HCT116 (cell line): ENCODE data around the gene KLF3. TPM values are rescaled to one million over a fixed set of nuclear protein-coding genes. Genes with fewer than 3 reads are reported as not detected.

Experiments
- ATAC-seq: fragments of 200-7000 bp; cut with Tn5 transposase; 2 replicates; pipeline ENCODE4 v1.9.1; 2020; ENCODE audit warnings: mild to moderate bottlenecking, moderate library complexity
- BruUV-seq: library from RNA; stranded (reverse); fragments of 400-500 nt; replicated peaks from 2 replicates; lab custom pipeline; 2021; lab: Mats Ljungman, UMichigan
- CTCF ChIA-PET: fragments of 300-600 bp; sonication (Branson Sonifier 250); formaldehyde crosslinking; loops from one replicate; lab custom pipeline; 2021; ENCODE audit warnings: antibody characterized with exemption; lab: Charles Lee
- POLR2A ChIA-PET: fragments of 300-600, 350-600 bp; sonication (Branson Sonifier 250); formaldehyde crosslinking; loops from one replicate; lab custom pipeline; 2021; ENCODE audit warnings: antibody characterized with exemption; lab: Charles Lee
- RAD21 ChIA-PET, 2 experiments: fragments of 300-600 bp; sonication (Branson Sonifier 250); formaldehyde crosslinking; loops; one replicate each; lab custom pipeline; 2023; ENCODE audit warnings: low total read pairs in 2 of 2; ENCODE audit not compliant: uncharacterized antibody in 2 of 2, unreplicated experiment in 2 of 2, low non-redundant PET in 1 of 2; lab: Charles Lee
- DNase-seq: peaks from one replicate; pipeline ENCODE4 v3.0.0-alpha.2; 2010; ENCODE audit warnings: low read depth, low spot score
- H2AFZ ChIP-seq: fragments of 200-600 bp; shearing (Covaris generic), sonication (generic); 2 replicates; pipeline ENCODE4 v1.6.1; 2017; ENCODE audit warnings: low read depth, mixed run types, mixed read lengths, antibody characterized with exemption, low read length; ENCODE audit not compliant: poor library complexity, severe bottlenecking
- H3K27ac ChIP-seq: 2 replicates; pipeline ENCODE4 v1.5.1; 2012; ENCODE audit warnings: low read depth, low read length
- H3K27me3 ChIP-seq: fragments of 200-600 bp; sonication (generic); 2 replicates; pipeline ENCODE4 v1.6.1; 2016; ENCODE audit warnings: mixed run types, low read length, mixed read lengths; ENCODE audit not compliant: insufficient read depth
- H3K36me3 ChIP-seq, 2 experiments: fragments of 200-500 bp in 1 of 2; fragments of 200-600 bp in 1 of 2; sonication (Bioruptor generic) in 1 of 2; sonication (generic) in 1 of 2; 2 replicates each; pipeline versions ENCODE4 v1.5.1 to v1.6.1; 2014 to 2016; ENCODE audit warnings: low read length in 2 of 2, inconsistent platforms in 1 of 2, mixed read lengths in 1 of 2, mixed run types in 1 of 2; ENCODE audit not compliant: insufficient read depth in 2 of 2, control insufficient read depth in 1 of 2
- H3K4me1 ChIP-seq, 2 experiments: fragments of 200-600 bp in 1 of 2; sonication (generic) in 1 of 2; 2 replicates each; pipeline versions ENCODE4 v1.5.1 to v1.6.1; 2012 to 2017; ENCODE audit warnings: low read length in 2 of 2, inconsistent platforms in 1 of 2, mild to moderate bottlenecking in 1 of 2, mixed read lengths in 1 of 2, mixed run types in 1 of 2, moderate library complexity in 1 of 2; ENCODE audit not compliant: insufficient read depth in 2 of 2, control insufficient read depth in 1 of 2
- H3K4me2 ChIP-seq: fragments of 200-600 bp; sonication (generic); 2 replicates; pipeline ENCODE4 v1.6.1; 2017; ENCODE audit warnings: mixed run types, low read length, mixed read lengths
- H3K4me3 ChIP-seq, 2 experiments: fragments of 200-600 bp in 1 of 2; sonication (generic) in 1 of 2; replicated peaks in 1 of 2; 2 replicates each; pipeline ENCODE4 v1.5.1; 2011 to 2016; ENCODE audit warnings: low read length in 2 of 2, control low read depth in 1 of 2, low read depth in 1 of 2, mild to moderate bottlenecking in 1 of 2, mixed read lengths in 1 of 2, mixed run types in 1 of 2
- H3K79me2 ChIP-seq: fragments of 200-600 bp; sonication (generic); 2 replicates; pipeline ENCODE4 v1.6.1; 2017; ENCODE audit warnings: mild to moderate bottlenecking, mixed run types, low read length, moderate library complexity, mixed read lengths; ENCODE audit not compliant: insufficient read depth
- H3K9ac ChIP-seq: fragments of 200-600 bp; sonication (generic); 2 replicates; pipeline ENCODE4 v1.6.1; 2016; ENCODE audit warnings: low read length, mixed read lengths
- H3K9me2 ChIP-seq: fragments of 200-600 bp; sonication (generic), shearing (Covaris generic); 2 replicates; pipeline ENCODE4 v1.6.1; 2017; ENCODE audit warnings: mixed run types, mild to moderate bottlenecking, moderate library complexity; ENCODE audit not compliant: insufficient read depth
- H3K9me3 ChIP-seq, 2 experiments: fragments of 200-500 bp in 1 of 2; fragments of 200-600 bp in 1 of 2; sonication (Bioruptor generic) in 1 of 2; sonication (generic) in 1 of 2; 2 replicates each; pipeline ENCODE4 v1.6.1; 2014 to 2017; ENCODE audit warnings: low read length in 2 of 2, mixed read lengths in 2 of 2, inconsistent platforms in 1 of 2, low read depth in 1 of 2, mild to moderate bottlenecking in 1 of 2, mixed run types in 1 of 2, moderate library complexity in 1 of 2; ENCODE audit not compliant: control insufficient read depth in 1 of 2, insufficient read depth in 1 of 2
- H4K20me1 ChIP-seq: fragments of 200-600 bp; sonication (generic), shearing (Covaris generic); 2 replicates; pipeline ENCODE4 v1.6.1; 2017; ENCODE audit warnings: mixed run types, mild to moderate bottlenecking, moderate library complexity; ENCODE audit not compliant: insufficient read depth
- ATF3 ChIP-seq: IDR thresholded peaks from 2 replicates; pipeline ENCODE4 v1.6.1; 2012
- CEBPB ChIP-seq: IDR thresholded peaks from 2 replicates; pipeline ENCODE4 v1.6.1; 2012; ENCODE audit warnings: low read depth
- EGR1 ChIP-seq: IDR thresholded peaks from 2 replicates; pipeline ENCODE4 v1.6.1; 2012; ENCODE audit warnings: low read depth
- FOSL1 ChIP-seq: IDR thresholded peaks from 2 replicates; pipeline ENCODE4 v1.6.1; 2012; ENCODE audit warnings: low read depth
- POLR2A ChIP-seq: IDR thresholded peaks from 2 replicates; pipeline ENCODE4 v1.7.0; 2011; ENCODE audit warnings: borderline replicate concordance; ENCODE audit not compliant: insufficient read depth, insufficient read length; ENCODE audit errors: extremely low read depth
- POLR2AphosphoS5 ChIP-seq: IDR thresholded peaks from 2 replicates; pipeline ENCODE4 v1.6.1; 2011; ENCODE audit warnings: mild to moderate bottlenecking, low read depth, low read length, moderate library complexity
- SIN3A ChIP-seq: IDR thresholded peaks from 2 replicates; pipeline ENCODE4 v1.6.1; 2012; ENCODE audit warnings: low read depth
- SRF ChIP-seq: IDR thresholded peaks from 2 replicates; pipeline ENCODE4 v1.6.1; 2012; ENCODE audit warnings: low read depth
- YY1 ChIP-seq: IDR thresholded peaks from 2 replicates; pipeline ENCODE4 v1.6.1; 2011; ENCODE audit warnings: low read length, low read depth, moderate library complexity, mild to moderate bottlenecking; ENCODE audit not compliant: insufficient replicate concordance; ENCODE audit errors: extremely low read depth
- ZNF274 ChIP-seq: fragments of 200-500 bp; sonication (Bioruptor generic); IDR thresholded peaks from 2 replicates; pipeline ENCODE4 v1.6.1; 2014; ENCODE audit warnings: mild to moderate bottlenecking, low read depth, low read length, inconsistent platforms
- intact Hi-C: fragments of 100-400 bp; cut with micrococcal nuclease; formaldehyde crosslinking; loops from 2 replicates; pipeline ENCODE4 v1.10.0; 2022
- total RNA-seq: library from RNA; stranded (reverse); gene quantifications from one replicate; pipeline ENCODE4 v1.2.1, GENCODE V29; 2021; ENCODE audit not compliant: unreplicated experiment
- TF ChIP-seq, protein P1 (sequence below): IDR thresholded peaks from 2 replicates; pipeline ENCODE4 v1.6.1; 2012
- TF ChIP-seq, protein P2 (sequence below): IDR thresholded peaks from 2 replicates; pipeline ENCODE4 v1.6.1; 2012; ENCODE audit warnings: low read depth

The KLF3 gene
- total RNA-seq, 1 experiment from 2014 or later, result 44.2 TPM

DNA sequence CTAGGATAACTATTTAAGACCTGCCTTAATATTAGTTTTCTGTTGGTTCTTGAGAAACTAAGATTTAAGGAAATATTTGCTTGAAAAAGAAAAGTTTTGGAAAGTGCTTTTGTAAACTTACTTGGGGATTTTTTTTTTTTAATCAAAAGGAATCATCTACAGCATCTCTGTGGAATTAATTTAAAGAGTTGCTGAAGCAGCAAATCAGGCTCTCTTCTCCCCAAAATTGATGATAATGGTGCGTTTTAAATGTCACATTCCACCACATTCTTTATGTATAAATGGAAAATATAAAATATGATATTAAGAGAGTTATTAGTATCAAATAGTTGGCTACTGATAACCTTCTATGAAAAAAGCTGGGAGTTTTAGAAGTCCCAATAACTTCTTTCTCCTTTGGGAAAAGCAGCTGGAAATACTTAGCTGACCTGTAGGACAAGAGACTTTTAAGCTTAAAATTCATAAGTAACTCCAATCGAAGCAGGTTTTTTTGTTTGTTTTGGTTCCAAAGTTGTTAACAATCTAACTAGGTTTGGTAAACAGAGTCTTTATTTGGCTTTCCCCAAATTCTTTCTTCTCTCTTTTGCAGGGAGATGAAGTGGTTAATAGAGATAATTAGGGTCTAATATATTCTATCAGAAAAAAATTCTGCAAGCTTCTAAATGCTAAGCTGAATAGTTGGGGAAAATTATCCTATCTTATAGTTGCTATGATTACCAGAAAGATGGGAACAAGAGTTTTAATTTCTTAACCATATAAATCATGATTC lies 4.4 kb downstream of the KLF3 start:
- no peak for ATAC-seq
- Histone ChIP-seq H3K9me2 (no peaks in the 10 kb centered on the region), H2AFZ (no peak overlapping the region), H3K4me1 (peaks cover 66 to 79% of the 10 kb centered on the region in 2 experiments), H3K4me2 (peak overlapping the region; percentile 67; the same call in 1 of the 2 replicates), H4K20me1 (no peaks in the 10 kb centered on the region)
- POLR2A ChIA-PET, result no interaction called here
- TF ChIP-seq POLR2AphosphoS5 (no peak), ZNF274 (no peak), FOSL1 (no peak), EGR1 (no peak), SRF (no peak), ATF3 (no peak), CEBPB (no peak), POLR2A (no peak), YY1 (no peak), SIN3A (no peak)
- TF ChIP-seq, protein P1, sequence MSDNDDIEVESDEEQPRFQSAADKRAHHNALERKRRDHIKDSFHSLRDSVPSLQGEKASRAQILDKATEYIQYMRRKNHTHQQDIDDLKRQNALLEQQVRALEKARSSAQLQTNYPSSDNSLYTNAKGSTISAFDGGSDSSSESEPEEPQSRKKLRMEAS, result no peak
- TF ChIP-seq, protein P2, sequence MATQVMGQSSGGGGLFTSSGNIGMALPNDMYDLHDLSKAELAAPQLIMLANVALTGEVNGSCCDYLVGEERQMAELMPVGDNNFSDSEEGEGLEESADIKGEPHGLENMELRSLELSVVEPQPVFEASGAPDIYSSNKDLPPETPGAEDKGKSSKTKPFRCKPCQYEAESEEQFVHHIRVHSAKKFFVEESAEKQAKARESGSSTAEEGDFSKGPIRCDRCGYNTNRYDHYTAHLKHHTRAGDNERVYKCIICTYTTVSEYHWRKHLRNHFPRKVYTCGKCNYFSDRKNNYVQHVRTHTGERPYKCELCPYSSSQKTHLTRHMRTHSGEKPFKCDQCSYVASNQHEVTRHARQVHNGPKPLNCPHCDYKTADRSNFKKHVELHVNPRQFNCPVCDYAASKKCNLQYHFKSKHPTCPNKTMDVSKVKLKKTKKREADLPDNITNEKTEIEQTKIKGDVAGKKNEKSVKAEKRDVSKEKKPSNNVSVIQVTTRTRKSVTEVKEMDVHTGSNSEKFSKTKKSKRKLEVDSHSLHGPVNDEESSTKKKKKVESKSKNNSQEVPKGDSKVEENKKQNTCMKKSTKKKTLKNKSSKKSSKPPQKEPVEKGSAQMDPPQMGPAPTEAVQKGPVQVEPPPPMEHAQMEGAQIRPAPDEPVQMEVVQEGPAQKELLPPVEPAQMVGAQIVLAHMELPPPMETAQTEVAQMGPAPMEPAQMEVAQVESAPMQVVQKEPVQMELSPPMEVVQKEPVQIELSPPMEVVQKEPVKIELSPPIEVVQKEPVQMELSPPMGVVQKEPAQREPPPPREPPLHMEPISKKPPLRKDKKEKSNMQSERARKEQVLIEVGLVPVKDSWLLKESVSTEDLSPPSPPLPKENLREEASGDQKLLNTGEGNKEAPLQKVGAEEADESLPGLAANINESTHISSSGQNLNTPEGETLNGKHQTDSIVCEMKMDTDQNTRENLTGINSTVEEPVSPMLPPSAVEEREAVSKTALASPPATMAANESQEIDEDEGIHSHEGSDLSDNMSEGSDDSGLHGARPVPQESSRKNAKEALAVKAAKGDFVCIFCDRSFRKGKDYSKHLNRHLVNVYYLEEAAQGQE, result no peak
- TF ChIP-seq, all 23 proteins: peak for 0
- BruUV-seq, result no TSS peak
- no peak overlapping the region for H3K9ac ChIP-seq
- no peak overlapping the region for H3K27ac ChIP-seq
- intact Hi-C loops, result no loop called here
- RAD21 ChIA-PET, result no interaction called here
- no peaks in the 10 kb centered on the region for H3K36me3 ChIP-seq
- CTCF ChIA-PET, result interaction anchor here (1.4 kb wide), 1 partner anchor 349 kb away, joined by 4 read pairs; no protein-coding TSS in a partner anchor
- no peaks in the 10 kb centered on the region for H3K9me3 ChIP-seq
- no peak for DNase-seq
- H3K4me3 ChIP-seq, result no peak overlapping the region
- peaks cover 90% of the 10 kb centered on the region for H3K79me2 ChIP-seq
- no peaks in the 10 kb centered on the region for H3K27me3 ChIP-seq
